HepG2 (cell line): Measurements from ENCODE around the gene DRD3.

Source experiments
- EZH2 ChIP-seq: conservative IDR thresholded peaks from 2 replicates; pipeline ENCODE4 v1.6.1; 2012; ENCODE audit warnings: mild to moderate bottlenecking, low read depth, low read length, moderate library complexity
- MXD4 ChIP-seq: IDR thresholded peaks from 2 replicates; pipeline ENCODE4 v1.6.1; 2016; ENCODE audit warnings: mild to moderate bottlenecking, missing biosample characterization, missing genetic modification reagents
- TCF12 ChIP-seq, 2 experiments: fragments of 450-650 bp in 1 of 2; sonication (generic) in 1 of 2; formaldehyde crosslinking in 1 of 2; IDR thresholded peaks; 2 replicates each; pipeline versions ENCODE4 v1.6.1 to v1.8.0; 2017 to 2022; ENCODE audit warnings: antibody characterized with exemption in 1 of 2, mild to moderate bottlenecking in 1 of 2, missing genetic modification reagents in 1 of 2, moderate library complexity in 1 of 2
- ZNF780A ChIP-seq: sonication (generic); formaldehyde crosslinking; IDR thresholded peaks from 2 replicates; pipeline ENCODE4 v1.8.0; 2022; ENCODE audit warnings: mild to moderate bottlenecking, missing genetic modification reagents, moderate library complexity
- TF ChIP-seq, protein P1 (sequence below): sonication (generic); formaldehyde crosslinking; IDR thresholded peaks from 2 replicates; pipeline ENCODE4 v1.5.0; 2020; ENCODE audit warnings: mild to moderate bottlenecking, missing genetic modification reagents, moderate library complexity

DNA sequence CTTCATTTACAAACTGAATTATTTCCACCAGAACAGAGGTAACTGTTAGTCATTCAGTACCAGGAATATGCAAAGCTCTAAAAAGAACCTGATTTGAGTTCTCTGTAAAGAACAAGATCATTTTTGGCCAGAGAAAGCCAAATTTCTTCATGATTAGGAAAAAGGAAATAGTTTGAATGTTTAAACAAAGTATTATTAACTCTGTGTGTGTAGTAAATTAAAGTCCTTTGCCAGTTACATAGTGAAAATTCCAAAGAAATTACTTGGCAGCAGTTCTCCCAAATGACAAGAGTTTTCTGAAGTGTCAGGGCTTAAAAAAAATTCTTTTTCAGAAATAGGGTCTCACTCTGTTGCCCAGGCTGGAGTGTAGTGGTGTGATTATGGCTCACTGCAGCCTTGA is 97.8 kb downstream of the DRD3 start:
- TF ChIP-seq TCF12 (IDR thresholded peaks at IDR 0.05) (no peak), TCF12 (CRISPR knock-in tag; IDR thresholded peaks at IDR 0.05) (no peak), MXD4 (CRISPR knock-in tag) (no peak), ZNF780A (CRISPR knock-in tag) (no peak), EZH2 (no peak)
- TF ChIP-seq, protein P1, sequence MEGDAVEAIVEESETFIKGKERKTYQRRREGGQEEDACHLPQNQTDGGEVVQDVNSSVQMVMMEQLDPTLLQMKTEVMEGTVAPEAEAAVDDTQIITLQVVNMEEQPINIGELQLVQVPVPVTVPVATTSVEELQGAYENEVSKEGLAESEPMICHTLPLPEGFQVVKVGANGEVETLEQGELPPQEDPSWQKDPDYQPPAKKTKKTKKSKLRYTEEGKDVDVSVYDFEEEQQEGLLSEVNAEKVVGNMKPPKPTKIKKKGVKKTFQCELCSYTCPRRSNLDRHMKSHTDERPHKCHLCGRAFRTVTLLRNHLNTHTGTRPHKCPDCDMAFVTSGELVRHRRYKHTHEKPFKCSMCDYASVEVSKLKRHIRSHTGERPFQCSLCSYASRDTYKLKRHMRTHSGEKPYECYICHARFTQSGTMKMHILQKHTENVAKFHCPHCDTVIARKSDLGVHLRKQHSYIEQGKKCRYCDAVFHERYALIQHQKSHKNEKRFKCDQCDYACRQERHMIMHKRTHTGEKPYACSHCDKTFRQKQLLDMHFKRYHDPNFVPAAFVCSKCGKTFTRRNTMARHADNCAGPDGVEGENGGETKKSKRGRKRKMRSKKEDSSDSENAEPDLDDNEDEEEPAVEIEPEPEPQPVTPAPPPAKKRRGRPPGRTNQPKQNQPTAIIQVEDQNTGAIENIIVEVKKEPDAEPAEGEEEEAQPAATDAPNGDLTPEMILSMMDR (CRISPR knock-in tag): no peak
